Mesendoderm (in vitro differentiated cells): ENCODE measurements around the gene MROH8.

Experiments
- DNase-seq: peaks from one replicate; pipeline ENCODE4 v3.0.0; 2013
- H2AK5ac ChIP-seq: 2 replicates; pipeline ENCODE4 v1.6.1; 2013; ENCODE audit warnings: low read length, inconsistent platforms
- H2BK120ac ChIP-seq: 2 replicates; pipeline ENCODE4 v1.6.1; 2013; ENCODE audit warnings: low read depth, mild to moderate bottlenecking, low read length, moderate library complexity, mixed read lengths
- H2BK15ac ChIP-seq: replicated peaks from 2 replicates; pipeline ENCODE4 v1.6.1; 2013; ENCODE audit warnings: low read depth, mild to moderate bottlenecking, moderate library complexity
- H2BK5ac ChIP-seq: 2 replicates; pipeline ENCODE4 v1.6.1; 2013; ENCODE audit warnings: low read length, inconsistent platforms
- H3K18ac ChIP-seq: 2 replicates; pipeline ENCODE4 v1.6.1; 2013; ENCODE audit warnings: mild to moderate bottlenecking, low read length, mixed read lengths
- H3K23ac ChIP-seq: one replicate; pipeline ENCODE4 v1.6.1; 2013; ENCODE audit warnings: low read length
- H3K27ac ChIP-seq: 2 replicates; pipeline ENCODE4 v1.5.1; 2013; ENCODE audit warnings: low read depth, mild to moderate bottlenecking, inconsistent platforms, low read length, moderate library complexity
- H3K27me3 ChIP-seq: 2 replicates; pipeline ENCODE4 v1.6.1; 2013; ENCODE audit warnings: low read length, control low read depth, mild to moderate bottlenecking, inconsistent platforms; ENCODE audit not compliant: insufficient read depth, poor library complexity
- H3K36me3 ChIP-seq: 2 replicates; pipeline ENCODE4 v1.6.1; 2013; ENCODE audit warnings: low read length, inconsistent platforms; ENCODE audit not compliant: control insufficient read depth, insufficient read depth
- H3K4ac ChIP-seq: one replicate; pipeline ENCODE4 v1.6.1; 2013; ENCODE audit warnings: low read depth, mild to moderate bottlenecking, low read length, moderate library complexity
- H3K4me1 ChIP-seq: 2 replicates; pipeline ENCODE4 v1.6.1; 2013; ENCODE audit warnings: low read depth, low read length, inconsistent platforms; ENCODE audit not compliant: control insufficient read depth
- H3K4me2 ChIP-seq: 2 replicates; pipeline ENCODE4 v1.6.1; 2013; ENCODE audit warnings: low read length
- H3K4me3 ChIP-seq: 2 replicates; pipeline ENCODE4 v1.5.1; 2013; ENCODE audit warnings: mild to moderate bottlenecking, low read length
- H3K56ac ChIP-seq: one replicate; pipeline ENCODE4 v1.6.1; 2013; ENCODE audit warnings: low read length
- H3K79me1 ChIP-seq: 2 replicates; pipeline ENCODE4 v1.6.1; 2013; ENCODE audit warnings: low read length, inconsistent platforms
- H3K79me2 ChIP-seq: 2 replicates; pipeline ENCODE4 v1.6.1; 2013; ENCODE audit warnings: mild to moderate bottlenecking, low read length; ENCODE audit not compliant: control insufficient read depth, insufficient read depth
- H3K9ac ChIP-seq: 2 replicates; pipeline ENCODE4 v1.6.1; 2013; ENCODE audit warnings: low read length, inconsistent platforms
- H4K5ac ChIP-seq: one replicate; pipeline ENCODE4 v1.6.1; 2013; ENCODE audit warnings: low read length
- H4K8ac ChIP-seq: one replicate; pipeline ENCODE4 v1.6.1; 2013; ENCODE audit warnings: low read depth, mild to moderate bottlenecking, control low read depth, low read length, moderate library complexity
- WGBS: extraction: QIAGEN DNeasy Blood & Tissue Kit; methylation state at CpG from one replicate; pipeline ENCODE4 v1.1.7; 2013; ENCODE audit warnings: low lambda C conversion rate, missing lambda C conversion rate; ENCODE audit not compliant: insufficient coverage; ENCODE audit errors: extremely low coverage; 5-methylcytosine and 5-hydroxymethylcytosine counted together

The MROH8 gene

GRCh38 chr20:37055276-37055675, 124.1 kb downstream of the MROH8 start:
- no peak overlapping the region for H4K8ac ChIP-seq
- WGBS: no CpG with 5 or more reads among the region's 3 CpGs
- H3K9ac ChIP-seq: no peak overlapping the region
- no peak for DNase-seq
- no peak overlapping the region for H4K5ac ChIP-seq
- H2BK15ac ChIP-seq: no peak overlapping the region
- no peaks in the 10 kb centered on the region for H3K4me1 ChIP-seq
- no peak overlapping the region for H3K4ac ChIP-seq
- H2BK5ac ChIP-seq: no peak overlapping the region
- no peak overlapping the region for H3K4me3 ChIP-seq
- no peaks in the 10 kb centered on the region for H3K27me3 ChIP-seq
- H3K23ac ChIP-seq: no peak overlapping the region
- no peaks in the 10 kb centered on the region for H3K79me2 ChIP-seq
- no peak overlapping the region for H3K56ac ChIP-seq
- no peak overlapping the region for H3K18ac ChIP-seq
- no peak overlapping the region for H3K4me2 ChIP-seq
- H3K79me1 ChIP-seq: no peaks in the 10 kb centered on the region
- no peak overlapping the region for H2BK120ac ChIP-seq
- H3K36me3 ChIP-seq: peaks cover 4% of the 10 kb centered on the region
- H3K27ac ChIP-seq: no peak overlapping the region
- H2AK5ac ChIP-seq: no peak overlapping the region

- Histone ChIP-seq H3K4ac (no peak overlapping the region), H3K4me1 (no peaks in the 10 kb centered on the region), H3K79me1 (no peaks in the 10 kb centered on the region), H2AK5ac (no peak overlapping the region), H3K27me3 (no peaks in the 10 kb centered on the region), H3K79me2 (no peaks in the 10 kb centered on the region), H3K18ac (no peak overlapping the region), H3K4me3 (no peak overlapping the region), H2BK120ac (no peak overlapping the region), H2BK5ac (no peak overlapping the region), H3K27ac (no peak overlapping the region), H2BK15ac (no peak overlapping the region), H4K8ac (no peak overlapping the region), H3K4me2 (no peak overlapping the region), H3K23ac (no peak overlapping the region), H3K36me3 (no peaks in the 10 kb centered on the region), H4K5ac (no peak overlapping the region), H3K9ac (no peak overlapping the region), H3K56ac (no peak overlapping the region)
- no CpG with 5 or more reads among the region's 4 CpGs for WGBS
- DNase-seq: no peak
These were observed 126.0 kb downstream of the MROH8 start for GRCh38 chr20:37053230-37053950.
